Kidney (tissue), 14 donors: ENCODE data around the gene SELENOP. TPM values are rescaled to one million over a fixed set of nuclear protein-coding genes. Genes with fewer than 3 reads are reported as not detected.

Experiments
- DNase-seq, 5 donors: peaks; one replicate each; pipeline ENCODE4 v3.0.0-alpha.2; 2013 to 2020
- FAIRE-seq: peaks from 2 replicates; lab custom pipeline; 2012; peaks lifted over from hg19 to GRCh38; lab: Jason Lieb, UNC
- H3K27ac ChIP-seq, 2 donors: one replicate each; pipeline ENCODE4 v1.7.0; 2013; ENCODE audit warnings: low read depth in 2 of 2, low read length in 2 of 2, inconsistent platforms in 1 of 2
- H3K27me3 ChIP-seq: one replicate; pipeline ENCODE4 v1.7.1; 2013; ENCODE audit warnings: low read length, inconsistent platforms; ENCODE audit not compliant: control insufficient read depth, insufficient read depth
- H3K36me3 ChIP-seq, 3 donors: one replicate each; pipeline versions ENCODE4 v1.7.0 to v1.7.1; 2013; ENCODE audit warnings: low read length in 3 of 3, control low read depth in 1 of 3, inconsistent platforms in 1 of 3; ENCODE audit not compliant: insufficient read depth in 3 of 3, control insufficient read depth in 2 of 3
- H3K4me1 ChIP-seq, 3 donors: one replicate each; pipeline versions ENCODE4 v1.7.0 to v1.7.1; 2013; ENCODE audit warnings: low read length in 3 of 3, inconsistent platforms in 1 of 3, low read depth in 1 of 3; ENCODE audit not compliant: control insufficient read depth in 2 of 3, insufficient read depth in 2 of 3
- H3K4me3 ChIP-seq, 3 donors: one replicate each; pipeline versions ENCODE4 v1.7.0 to v1.8.1; 2013; ENCODE audit warnings: low read length in 3 of 3, control low read depth in 1 of 3, inconsistent platforms in 1 of 3
- H3K9ac ChIP-seq, 3 donors: one replicate each; pipeline versions ENCODE4 v1.7.0 to v1.7.1; 2013; ENCODE audit warnings: low read length in 3 of 3, control low read depth in 1 of 3, inconsistent platforms in 1 of 3
- H3K9me3 ChIP-seq, 3 donors: one replicate each; pipeline versions ENCODE4 v1.7.0 to v1.7.1; 2013; ENCODE audit warnings: low read length in 3 of 3, control low read depth in 1 of 3, inconsistent platforms in 1 of 3; ENCODE audit not compliant: control insufficient read depth in 2 of 3, insufficient read depth in 1 of 3
- CTCF ChIP-seq: IDR thresholded peaks from 3 replicates; pipeline ENCODE4 v1.5.1; 2012; ENCODE audit warnings: mild to moderate bottlenecking, moderate library complexity, borderline replicate concordance; ENCODE audit not compliant: insufficient read depth; ENCODE audit errors: extremely low read depth
- intact Hi-C: fragments of 100-400 bp; cut with DNase I; formaldehyde crosslinking; loops from one replicate; pipeline ENCODE4 v1.11.1; 2022
- polyA plus RNA-seq: library from polyadenylated mRNA; stranded (reverse); fragments of 350-450 nt; fragmentation: Illumina TruSeq; extraction: RNeasy Lipid Tissue Mini Kit (QIAGEN cat#74804); gene quantifications from one replicate; pipeline ENCODE4 v1.2.3, GENCODE V29; 2014; ENCODE audit warnings: low read depth, low replicate concordance; ENCODE audit not compliant: insufficient read depth
- total RNA-seq: library from RNA; stranded (reverse); fragmentation: NEBNext Ultra II Directional; extraction: Animal tissue kit (Norgen Biotek cat#: 25700); gene quantifications from one replicate; pipeline ENCODE4 v1.2.1, GENCODE V29; 2021
- donor health status: control.
- donor health status: control.
- donor health status: control.
- donor health status: control.
- donor health status: control.
- donor health status: DM: yes; HTN: yes; CAD: no.
- donor health status: Normal renal cell carcinoma (clear cell type).

SELENOP gene
- total and polyA plus RNA-seq, 2 donors from 2014 or later, result 305 to 390 TPM

DNA sequence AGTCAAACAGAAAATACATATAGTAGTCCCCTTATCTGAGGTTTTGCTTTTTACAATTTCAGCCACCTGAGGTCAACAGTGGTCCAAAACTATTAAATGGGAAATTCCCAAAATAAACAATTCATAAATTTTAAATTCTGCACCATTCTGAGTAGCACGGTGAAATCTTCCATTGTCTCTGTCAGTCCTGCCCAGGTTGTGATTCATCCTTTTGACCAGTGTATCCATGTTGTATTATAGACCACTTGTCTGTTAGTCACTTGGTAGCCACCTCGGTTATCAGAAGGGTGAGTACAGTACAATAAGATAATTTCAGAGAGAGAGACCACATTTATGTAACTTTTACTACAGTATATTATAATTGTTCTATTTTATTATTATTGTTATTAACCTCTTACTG lies 52.2 kb downstream of the SELENOP start:
- DNase-seq, result no peak
- intact Hi-C loops, result no loop called here
- no peak overlapping the region for H3K4me3 ChIP-seq
- H3K36me3 ChIP-seq, result no peaks in the 10 kb centered on the region
- peaks cover 0 to 2% (median 0%) of the 10 kb centered on the region in 3 donors for H3K4me1 ChIP-seq
- no peak for FAIRE-seq
- H3K9ac ChIP-seq, result no peak overlapping the region
- H3K9me3 ChIP-seq, result no peaks in the 10 kb centered on the region
- no peaks in the 10 kb centered on the region for H3K27me3 ChIP-seq
- TF ChIP-seq CTCF, result no peak
- no peak overlapping the region for H3K27ac ChIP-seq

GRCh38 chr5:42756606-42757601 lies 54.8 kb downstream of the SELENOP start, which contains the start of gene CCDC152:
Gene CCDC152, plus strand, starts transcription at chr5:42756818. Its CDS starts 2,304 bp downstream, at chr5:42759122.
- Histone ChIP-seq H3K9me3 (no peaks in the 10 kb centered on the region), H3K9ac (no peak within 1 kb of the TSS), H3K27me3 (no peaks in the 10 kb centered on the region), H3K4me1 (peaks cover 0 to 2% (median 0%) of the 10 kb centered on the region in 3 donors), H3K4me3 (peak within 1 kb of the TSS; percentile 0 to 51 (median 30)), H3K36me3 (no peaks in the 10 kb centered on the region), H3K27ac (no peak within 1 kb of the TSS)
- no peak for TF ChIP-seq CTCF
- intact Hi-C loops, result no loop called here
- DNase-seq (peak; percentile 29 to 69 (median 39)), FAIRE-seq (no peak)

- DNase-seq, result no peak
- Histone ChIP-seq H3K4me1 (peaks cover 0 to 2% (median 0%) of the 10 kb centered on the region in 3 donors), H3K4me3 (no peak overlapping the region), H3K27ac (no peak overlapping the region), H3K36me3 (no peaks in the 10 kb centered on the region), H3K27me3 (no peaks in the 10 kb centered on the region), H3K9me3 (no peaks in the 10 kb centered on the region), H3K9ac (no peak overlapping the region)
- intact Hi-C loops, result no loop called here
- no peak for FAIRE-seq
- no peak for TF ChIP-seq CTCF
Measured at GRCh38 chr5:42753099-42753498, 58.6 kb downstream of the SELENOP start.
